GM18511 (cell line): ENCODE results near the gene IARS1.

Experiments
- ATAC-seq: cut with Tn5 transposase; IDR thresholded peaks from one replicate; pipeline ENCODE4 v1.9.1; 2021; ENCODE audit warnings: mild to moderate bottlenecking, moderate library complexity; ENCODE audit not compliant: unreplicated experiment

The IARS1 gene

DNA sequence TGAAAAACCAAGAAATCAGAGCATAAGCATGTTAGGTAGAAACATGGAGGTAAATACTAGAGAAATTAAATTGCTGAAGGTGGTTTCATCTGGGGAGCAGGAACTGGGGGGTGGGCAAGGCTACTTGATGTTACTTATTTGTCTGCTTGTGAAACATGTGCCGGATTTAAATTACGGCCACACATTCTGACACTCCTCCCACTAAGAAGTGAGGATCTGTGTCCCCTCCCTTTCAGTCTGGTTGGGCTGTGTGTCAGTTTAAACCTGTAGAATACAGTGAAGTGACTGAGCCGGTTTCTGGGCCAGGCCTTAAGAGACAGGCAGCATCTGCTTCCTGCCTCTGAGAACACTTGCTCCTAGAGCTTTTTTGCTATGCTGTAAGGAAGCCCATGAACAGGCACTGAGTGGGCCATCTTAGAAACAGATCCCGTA is 2.3 kb upstream of the IARS1 start:
- ATAC-seq, result no peak

GRCh38 chr9:92295240-92295790 is 1.8 kb upstream of the IARS1 start:
- no peak for ATAC-seq

DNA sequence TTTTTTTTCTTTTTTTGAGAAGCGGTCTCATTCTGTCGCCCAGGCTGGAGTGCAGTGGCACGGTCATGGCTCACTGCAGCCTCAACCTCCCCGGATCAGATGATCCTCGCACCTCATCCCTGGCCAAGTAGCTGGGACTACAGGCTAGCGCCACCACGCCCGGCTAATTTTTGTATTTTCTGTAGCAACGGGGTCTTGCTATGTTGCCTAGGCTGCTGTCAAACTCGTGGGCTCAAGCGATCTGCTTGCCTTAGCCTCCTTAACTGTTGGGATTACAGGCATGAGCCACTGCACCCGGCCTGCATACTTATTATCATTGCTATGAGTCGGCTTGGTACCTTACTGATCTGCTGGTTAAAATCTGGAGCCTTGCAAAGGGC is 790 bp upstream of the IARS1 start:
- no peak for ATAC-seq

DNA sequence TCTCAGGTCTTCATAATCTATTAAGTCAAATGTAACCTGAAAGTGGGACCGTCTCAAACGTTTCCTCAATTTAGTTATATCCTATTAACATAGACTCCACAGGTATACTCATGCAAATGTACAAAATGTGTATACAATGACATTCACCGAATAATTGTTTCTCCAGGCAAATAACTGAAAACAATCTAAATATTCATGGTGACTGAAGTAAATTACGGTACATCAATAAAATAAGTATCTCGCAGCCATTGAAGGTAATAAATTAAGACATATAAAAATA is 482 bp downstream of the IARS1 start:
- ATAC-seq, result no peak

GRCh38 chr9:92292338-92293074 is 991 bp downstream of the IARS1 start:
- ATAC-seq, result no peak

DNA sequence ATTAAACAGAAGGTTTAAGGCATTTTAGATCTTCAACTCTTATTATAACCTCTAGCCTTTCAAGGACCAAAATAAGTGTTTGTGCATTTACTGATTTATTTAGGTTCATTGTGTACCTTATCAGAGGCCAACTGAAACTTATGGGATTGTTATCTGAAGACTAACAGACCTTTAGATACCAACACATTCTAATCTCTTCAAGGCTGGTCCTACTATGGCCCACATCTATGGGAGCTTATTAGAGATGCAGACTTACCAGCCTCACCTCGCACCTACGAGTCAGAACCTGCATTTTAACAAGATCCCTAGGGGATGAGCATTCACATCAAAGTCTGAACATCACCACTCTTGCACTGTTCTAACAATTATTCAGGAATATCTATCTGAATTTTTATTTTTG is 1.9 kb downstream of the IARS1 start:
- ATAC-seq, result no peak

GRCh38 chr9:92290785-92291429 is 2.6 kb downstream of the IARS1 start:
- ATAC-seq, result no peak

- ATAC-seq, result no peak
These were observed 3.6 kb downstream of the IARS1 start for GRCh38 chr9:92289708-92290390.

DNA sequence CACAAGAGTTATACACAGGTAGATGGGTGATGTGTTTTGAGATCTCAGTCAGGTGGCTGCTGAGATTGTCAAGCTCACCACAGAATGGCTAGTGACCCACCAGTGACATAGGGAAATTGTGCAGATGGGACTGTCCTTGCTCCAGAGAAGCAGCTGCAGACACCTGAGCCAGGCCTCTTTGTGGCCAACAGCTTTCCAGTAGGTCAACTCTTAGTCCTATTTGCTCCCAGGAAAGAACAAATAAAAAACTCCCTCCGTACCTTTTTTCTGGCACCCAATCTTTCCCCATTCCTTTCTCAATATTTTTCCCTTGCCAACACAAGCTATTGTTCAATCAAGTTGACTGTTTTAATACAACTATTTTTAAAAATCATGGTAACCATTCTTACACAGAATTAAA is 14.2 kb downstream of the IARS1 start:
- no peak for ATAC-seq

GRCh38 chr9:92278110-92278509 is 15.4 kb downstream of the IARS1 start:
- no peak for ATAC-seq

- no peak for ATAC-seq
These were observed 17.0 kb downstream of the IARS1 start for GRCh38 chr9:92276331-92277032.

- no peak for ATAC-seq
These were observed 18.0 kb downstream of the IARS1 start for GRCh38 chr9:92275541-92275940.

DNA sequence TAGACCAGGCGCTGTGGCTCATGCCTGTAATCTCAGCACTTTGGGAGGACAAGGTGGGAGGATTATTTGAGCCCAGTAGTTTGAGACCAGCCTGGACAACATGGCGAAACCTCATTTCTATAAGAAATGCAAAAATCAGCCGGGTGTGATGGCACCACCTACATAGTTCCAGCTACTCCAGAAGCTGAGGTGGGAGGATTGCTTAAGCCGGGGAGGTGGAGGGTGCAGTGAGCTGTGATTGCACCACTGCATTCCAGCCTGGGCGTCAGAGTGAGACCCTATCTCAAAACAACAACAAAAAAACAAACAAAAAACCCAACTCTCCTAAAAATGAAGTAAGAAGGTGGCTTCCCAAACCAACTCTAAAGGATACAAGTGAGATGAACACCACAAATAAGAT is 23.0 kb downstream of the IARS1 start:
- no peak for ATAC-seq

GRCh38 chr9:92266486-92266885 is 27.0 kb downstream of the IARS1 start:
- no peak for ATAC-seq

- ATAC-seq, result no peak
These were observed 28.3 kb downstream of the IARS1 start for GRCh38 chr9:92265154-92265553.

DNA sequence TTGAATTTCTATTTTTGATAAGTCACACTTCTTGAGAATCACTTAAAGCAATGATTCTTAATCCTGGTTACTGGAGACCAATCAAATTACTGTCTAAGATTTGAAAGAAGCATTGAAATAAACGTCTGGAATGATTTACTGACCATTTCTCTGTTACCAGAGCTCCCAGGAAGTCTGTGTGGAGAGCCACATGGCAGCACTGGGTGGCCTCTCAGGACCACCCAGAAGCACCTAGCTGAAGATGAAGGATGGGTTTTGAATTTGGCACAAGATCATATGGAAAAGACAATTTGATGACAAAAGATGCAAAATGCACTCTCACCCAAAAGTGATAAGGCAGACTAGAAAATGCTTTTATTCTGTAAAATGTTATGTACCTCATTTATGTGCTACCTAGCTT is 30.4 kb downstream of the IARS1 start:
- ATAC-seq, result no peak

DNA sequence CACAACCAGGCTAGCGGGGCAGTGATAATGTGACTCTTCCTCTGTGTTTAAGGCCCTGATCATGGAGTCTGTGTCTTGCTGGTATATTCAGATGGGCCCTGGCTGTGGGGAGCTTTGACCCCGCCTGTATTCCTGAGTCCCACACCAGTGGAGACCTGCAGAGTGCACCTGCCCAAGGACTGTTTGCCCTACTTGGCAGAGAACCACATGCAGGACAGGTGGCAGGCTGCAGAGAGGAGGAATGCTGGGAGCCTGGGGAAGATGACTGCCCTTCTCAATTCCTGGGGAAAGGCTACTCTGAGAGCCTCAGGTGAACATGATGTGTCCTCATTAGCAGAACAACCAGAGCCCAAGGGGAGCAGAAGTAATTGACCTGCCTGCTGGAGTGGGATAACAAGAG is 36.2 kb downstream of the IARS1 start:
- ATAC-seq, result no peak

- no peak for ATAC-seq
These were observed 38.8 kb downstream of the IARS1 start for GRCh38 chr9:92254381-92255337.

DNA sequence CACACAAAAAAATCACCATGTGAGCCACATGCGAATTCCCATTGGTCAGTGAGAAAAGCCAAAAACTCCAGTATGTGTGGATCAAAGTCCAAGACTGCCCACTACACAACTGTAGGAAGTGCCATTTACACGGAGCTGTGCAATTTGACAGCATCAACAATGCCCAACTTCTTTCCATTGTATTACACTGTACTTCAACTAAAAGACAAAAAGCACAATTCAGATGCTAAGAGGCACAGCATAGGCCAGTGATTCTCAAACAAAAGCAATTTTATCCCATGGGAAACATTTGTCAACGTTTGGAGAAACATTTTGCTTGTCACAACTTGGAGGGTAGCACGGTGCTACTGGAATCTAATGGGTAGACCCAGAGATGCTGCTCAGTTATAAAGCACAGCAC is 39.8 kb downstream of the IARS1 start:
- no peak for ATAC-seq

DNA sequence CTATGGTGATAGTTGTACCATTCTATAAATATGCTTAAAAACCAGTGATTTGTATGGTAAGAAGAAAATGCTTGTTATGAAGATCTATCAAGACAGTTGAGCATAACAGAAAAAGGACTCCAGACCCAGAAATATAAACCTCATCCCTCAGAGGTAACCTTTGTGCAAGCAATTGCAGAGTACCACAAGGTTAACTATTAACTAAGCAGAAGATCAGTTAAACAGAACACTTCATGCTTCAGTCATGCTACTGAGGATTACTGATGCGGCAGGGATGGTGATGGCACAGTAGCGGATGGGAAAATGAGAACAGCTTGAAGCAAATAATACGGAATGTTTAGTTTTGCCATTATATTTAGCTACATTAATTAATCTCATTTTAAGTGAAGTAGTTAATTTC is 45.5 kb downstream of the IARS1 start:
- no peak for ATAC-seq
